Measurements from ENCODE around the gene TLN1.

TLN1 gene

DNA sequence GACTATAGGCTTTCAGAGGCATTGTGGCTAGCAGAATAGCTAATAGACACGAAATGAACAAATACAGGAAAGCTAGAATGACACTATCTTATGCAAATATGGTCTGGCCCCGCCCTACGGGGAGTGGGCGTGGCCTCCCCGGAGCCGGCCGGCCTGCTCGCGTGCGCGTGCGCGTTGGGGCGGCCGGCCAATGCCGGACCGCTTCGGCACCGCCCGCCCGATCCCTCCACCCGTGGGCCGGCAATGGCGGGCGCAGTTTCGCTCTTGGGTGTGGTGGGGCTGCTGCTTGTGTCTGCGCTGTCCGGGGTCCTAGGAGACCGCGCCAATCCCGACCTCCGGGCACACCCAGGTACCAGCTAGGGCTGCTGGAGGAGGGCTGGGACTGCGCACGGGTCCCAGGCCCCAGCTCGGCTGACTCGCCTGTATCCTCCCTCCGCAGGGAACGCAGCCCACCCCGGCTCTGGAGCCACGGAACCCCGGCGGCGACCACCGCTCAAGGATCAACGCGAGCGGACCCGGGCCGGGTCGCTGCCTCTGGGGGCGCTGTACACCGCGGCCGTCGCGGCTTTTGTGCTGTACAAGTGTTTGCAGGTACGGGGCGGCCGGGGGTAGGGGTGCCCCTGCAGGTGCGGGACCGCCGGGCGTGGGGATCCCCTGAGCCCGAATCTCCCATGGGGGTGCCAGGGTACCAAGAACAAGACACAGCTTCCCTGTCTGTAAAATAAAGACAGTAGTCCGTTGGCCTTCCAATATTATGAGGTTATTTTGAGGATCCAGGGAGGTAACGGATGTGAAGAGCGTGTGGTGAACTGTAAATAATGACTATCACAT is 73.6 kb downstream of the TLN1 start, which contains the start of gene CCDC107:
Gene CCDC107 (plus strand): TSS at position 156 of the 831 bp plus-strand sequence. CDS start 88 bp downstream, at position 244.
- TF ChIP-seq, protein P1, sequence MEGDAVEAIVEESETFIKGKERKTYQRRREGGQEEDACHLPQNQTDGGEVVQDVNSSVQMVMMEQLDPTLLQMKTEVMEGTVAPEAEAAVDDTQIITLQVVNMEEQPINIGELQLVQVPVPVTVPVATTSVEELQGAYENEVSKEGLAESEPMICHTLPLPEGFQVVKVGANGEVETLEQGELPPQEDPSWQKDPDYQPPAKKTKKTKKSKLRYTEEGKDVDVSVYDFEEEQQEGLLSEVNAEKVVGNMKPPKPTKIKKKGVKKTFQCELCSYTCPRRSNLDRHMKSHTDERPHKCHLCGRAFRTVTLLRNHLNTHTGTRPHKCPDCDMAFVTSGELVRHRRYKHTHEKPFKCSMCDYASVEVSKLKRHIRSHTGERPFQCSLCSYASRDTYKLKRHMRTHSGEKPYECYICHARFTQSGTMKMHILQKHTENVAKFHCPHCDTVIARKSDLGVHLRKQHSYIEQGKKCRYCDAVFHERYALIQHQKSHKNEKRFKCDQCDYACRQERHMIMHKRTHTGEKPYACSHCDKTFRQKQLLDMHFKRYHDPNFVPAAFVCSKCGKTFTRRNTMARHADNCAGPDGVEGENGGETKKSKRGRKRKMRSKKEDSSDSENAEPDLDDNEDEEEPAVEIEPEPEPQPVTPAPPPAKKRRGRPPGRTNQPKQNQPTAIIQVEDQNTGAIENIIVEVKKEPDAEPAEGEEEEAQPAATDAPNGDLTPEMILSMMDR (conservative IDR thresholded peaks at IDR 0.05; ENCODE audit: low read length), result peak; percentile 35
- H3K4me3 ChIP-seq (ENCODE audit: low read length), result peak within 1 kb of the TSS; percentile 91

GRCh38 chr9:35657546-35658136 is 74.4 kb downstream of the TLN1 start, which contains the start of gene RMRP:
TSS of gene RMRP (minus strand) at chr9:35658019.
- DNase-seq (ENCODE audit: low read depth), result peak; percentile 100
- H3K4me3 ChIP-seq (ENCODE audit: low read length), result peak within 1 kb of the TSS; percentile 91
- TF ChIP-seq, protein P1 (conservative IDR thresholded peaks at IDR 0.05; ENCODE audit: low read length), result peak; percentile 26

More for the DNA sequence above, 73.6 kb downstream of the TLN1 start, which contains the start of gene CCDC107:
- DNase-seq (ENCODE audit: low read depth), result peak; percentile 75

DNA sequence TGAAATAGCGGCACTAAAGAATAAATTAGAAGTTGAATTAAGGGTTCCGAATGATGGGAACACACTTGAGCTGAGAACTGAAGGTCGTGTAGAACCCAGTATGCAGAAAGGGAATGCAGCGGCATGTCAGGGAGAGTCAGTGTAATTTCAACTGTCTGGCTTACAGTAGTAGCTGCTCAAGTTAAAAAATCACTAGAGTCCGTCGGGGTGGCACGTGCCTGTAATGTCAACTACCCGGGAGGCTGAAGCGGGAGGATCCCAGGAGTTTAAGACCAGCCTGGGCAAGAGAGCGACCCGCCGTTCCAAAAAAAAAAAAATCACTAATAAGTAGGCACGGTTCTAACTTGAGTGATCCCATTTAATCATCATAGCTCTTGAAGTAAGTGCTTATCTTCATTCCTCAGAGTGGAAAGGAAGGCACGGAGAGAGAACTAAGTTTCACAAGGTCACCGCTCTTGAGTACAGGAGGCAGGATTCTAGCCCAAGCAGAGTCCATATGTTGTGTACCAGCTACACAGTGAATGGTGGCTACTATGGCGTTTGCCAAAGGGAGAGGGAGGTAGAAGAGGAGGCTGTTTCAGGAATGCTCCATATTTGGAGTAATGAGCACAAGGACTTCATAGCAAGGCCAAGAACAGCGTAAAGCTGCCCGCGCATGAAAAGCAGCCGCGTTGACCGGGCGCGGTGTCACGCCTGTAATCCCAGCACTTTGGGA is 75.0 kb downstream of the TLN1 start:
- DNase-seq (ENCODE audit: low read depth), result peak; percentile 69
- TF ChIP-seq, protein P1 (conservative IDR thresholded peaks at IDR 0.05; ENCODE audit: low read length), result no peak
- H3K4me3 ChIP-seq (ENCODE audit: low read length), result peak overlapping the region; percentile 50

GRCh38 chr9:35656348-35656747 is 75.6 kb downstream of the TLN1 start:
- no peak overlapping the region for H3K4me3 ChIP-seq (ENCODE audit: low read length)
- TF ChIP-seq, protein P1 (conservative IDR thresholded peaks at IDR 0.05; ENCODE audit: low read length), result no peak
- DNase-seq (ENCODE audit: low read depth), result no peak

DNA sequence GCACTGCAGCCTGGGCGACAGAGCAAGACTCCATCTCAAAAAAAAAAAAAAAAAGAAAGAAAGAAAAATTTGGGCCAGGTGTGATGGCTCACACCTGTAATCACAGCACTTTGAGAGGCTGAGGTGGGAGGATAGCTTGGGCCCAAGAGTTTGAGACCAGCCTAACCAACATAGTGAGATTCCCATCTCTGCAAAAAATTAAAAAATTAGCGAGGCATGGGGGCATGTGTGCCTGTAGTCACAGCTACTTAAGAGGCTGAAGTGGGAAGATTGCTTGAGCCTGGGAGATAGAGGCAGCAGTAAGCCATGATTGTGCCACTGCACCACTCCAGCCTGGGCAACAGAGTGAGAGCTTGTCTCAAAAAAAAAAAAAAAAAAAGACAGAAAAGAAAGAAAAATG is 78.4 kb downstream of the TLN1 start:
- TF ChIP-seq, protein P1 (conservative IDR thresholded peaks at IDR 0.05; ENCODE audit: low read length), result no peak

GRCh38 chr9:35652829-35653209 is 79.2 kb downstream of the TLN1 start:
- no peak overlapping the region for H3K4me3 ChIP-seq (ENCODE audit: low read length)
- DNase-seq (ENCODE audit: low read depth), result no peak
- TF ChIP-seq, protein P1 (conservative IDR thresholded peaks at IDR 0.05; ENCODE audit: low read length), result no peak

More for the DNA sequence above, 78.4 kb downstream of the TLN1 start:
- no peak for DNase-seq (ENCODE audit: low read depth)
- no peak overlapping the region for H3K4me3 ChIP-seq (ENCODE audit: low read length)
